Breast epithelium (tissue), 4 donors: Measurements from ENCODE around the gene NEDD4. TPM values are rescaled to one million over a fixed set of nuclear protein-coding genes. Genes with fewer than 3 reads are reported as not detected.

Source experiments
- DNase-seq, 2 donors: peaks; one replicate each; pipeline ENCODE4 v3.0.0-alpha.2; 2019; ENCODE audit warnings: low spot score in 2 of 2
- H3K27ac ChIP-seq, 2 donors: fragments of 200-600 bp; sonication (generic) in 1 of 2; one replicate each; pipeline ENCODE4 v1.5.1; 2016 to 2019; ENCODE audit warnings: mild to moderate bottlenecking in 1 of 2
- H3K27me3 ChIP-seq, 2 donors: fragments of 200-600 bp; sonication (generic) in 1 of 2; one replicate each; pipeline versions ENCODE4 v1.5.1 to v1.6.0; 2017 to 2019; ENCODE audit warnings: control low read depth in 1 of 2, mild to moderate bottlenecking in 1 of 2
- H3K36me3 ChIP-seq: fragments of 200-600 bp; one replicate; pipeline ENCODE4 v1.5.1; 2019
- H3K4me1 ChIP-seq, 2 donors: fragments of 200-600 bp; sonication (generic); one replicate each; pipeline ENCODE4 v1.5.1; 2016 to 2019; ENCODE audit warnings: control low read depth in 1 of 2
- H3K4me3 ChIP-seq, 3 donors: fragments of 200-600 bp; sonication (generic); 1 replicate in 2 of 3; 2 replicates in 1 of 3; pipeline ENCODE4 v1.5.1; 2016 to 2019; ENCODE audit warnings: mild to moderate bottlenecking in 3 of 3, moderate library complexity in 2 of 3
- H3K9me3 ChIP-seq, 2 donors: fragments of 200-600 bp; sonication (generic) in 1 of 2; one replicate each; pipeline ENCODE4 v1.5.1; 2016 to 2019; ENCODE audit warnings: control low read depth in 1 of 2
- CTCF ChIP-seq, 3 donors: fragments of 450-650 bp; IDR thresholded peaks; one replicate each; pipeline ENCODE4 v1.5.1; 2016 to 2017; ENCODE audit warnings: antibody characterized with exemption in 3 of 3, mild to moderate bottlenecking in 3 of 3, moderate library complexity in 3 of 3
- POLR2A ChIP-seq: fragments of 450-650 bp; IDR thresholded peaks from one replicate; pipeline ENCODE4 v1.6.1; 2016; ENCODE audit warnings: antibody characterized with exemption, mild to moderate bottlenecking, moderate library complexity
- POLR2AphosphoS5 ChIP-seq, 3 donors: sonication (generic); formaldehyde crosslinking; IDR thresholded peaks; one replicate each; pipeline ENCODE4 v1.6.1; 2017; ENCODE audit warnings: antibody characterized with exemption in 3 of 3
- intact Hi-C: fragments of 100-400 bp; cut with DNase I; formaldehyde crosslinking; loops from one replicate; pipeline ENCODE4 v1.15.1; 2023; ENCODE audit warnings: low total_unique reads
- total RNA-seq, 3 donors: library from RNA; depleted of rRNA; stranded (reverse); fragments of >200 nt; gene quantifications; one replicate each; pipeline ENCODE4 v1.1.0, GENCODE V29; 2016

Gene NEDD4
- total RNA-seq, 3 donors from 2014 or later: 13.0 to 19.6 (median 19.3) TPM

- H3K36me3 ChIP-seq: no peaks in the 10 kb centered on the region
- no peak overlapping the region for H3K4me3 ChIP-seq
- intact Hi-C loops: no loop called here
- H3K27me3 ChIP-seq: no peaks in the 10 kb centered on the region
- TF ChIP-seq POLR2A (no peak), POLR2AphosphoS5 (IDR thresholded peaks at IDR 0.05) (no peak), CTCF (IDR thresholded peaks at IDR 0.05) (no peak)
- no peak overlapping the region for H3K27ac ChIP-seq
- no peaks in the 10 kb centered on the region for H3K4me1 ChIP-seq
- no peaks in the 10 kb centered on the region for H3K9me3 ChIP-seq
- no peak for DNase-seq
Observed at GRCh38 chr15:55784286-55784685, 209.1 kb downstream of the NEDD4 start.

- Histone ChIP-seq H3K27me3 (no peaks in the 10 kb centered on the region), H3K9me3 (no peaks in the 10 kb centered on the region), H3K4me3 (no peak overlapping the region), H3K27ac (no peak overlapping the region), H3K4me1 (no peaks in the 10 kb centered on the region), H3K36me3 (no peaks in the 10 kb centered on the region)
- TF ChIP-seq CTCF (IDR thresholded peaks at IDR 0.05): no peak
- no peak for TF ChIP-seq POLR2AphosphoS5 (IDR thresholded peaks at IDR 0.05)
- no peak for TF ChIP-seq POLR2A
- intact Hi-C loops: no loop called here
- no peak for DNase-seq
Observed at GRCh38 chr15:55782901-55783300, 210.5 kb downstream of the NEDD4 start.

- no peaks in the 10 kb centered on the region for H3K27me3 ChIP-seq
- no peaks in the 10 kb centered on the region for H3K36me3 ChIP-seq
- H3K4me1 ChIP-seq: no peaks in the 10 kb centered on the region
- no peak overlapping the region for H3K4me3 ChIP-seq
- intact Hi-C loops: no loop called here
- no peaks in the 10 kb centered on the region for H3K9me3 ChIP-seq
- TF ChIP-seq POLR2AphosphoS5 (IDR thresholded peaks at IDR 0.05): no peak
- DNase-seq: no peak
- no peak overlapping the region for H3K27ac ChIP-seq
Observed at GRCh38 chr15:55780292-55780691, 213.1 kb downstream of the NEDD4 start.

- Histone ChIP-seq H3K36me3 (no peaks in the 10 kb centered on the region), H3K4me3 (no peak overlapping the region), H3K4me1 (no peaks in the 10 kb centered on the region), H3K9me3 (no peaks in the 10 kb centered on the region), H3K27me3 (no peaks in the 10 kb centered on the region), H3K27ac (no peak overlapping the region)
- intact Hi-C loops: no loop called here
- no peak for DNase-seq
- TF ChIP-seq POLR2AphosphoS5 (IDR thresholded peaks at IDR 0.05) (no peak), POLR2A (no peak), CTCF (IDR thresholded peaks at IDR 0.05) (no peak)
Observed at GRCh38 chr15:55778932-55779331, 214.5 kb downstream of the NEDD4 start.
